Heart right ventricle (tissue), 16 donors: ENCODE results near the gene CEND1. TPM values are rescaled to one million over a fixed set of nuclear protein-coding genes. Genes with fewer than 3 reads are reported as not detected.
A peak's percentile ranks its signal among the peaks of the same experiment; 100 is the strongest.

ENCODE experiments used
- ATAC-seq, 8 donors: fragments of 200-7000 bp; cut with Tn5 transposase; one replicate each; pipeline ENCODE4 v1.9.1; 2020; ENCODE audit warnings: mild to moderate bottlenecking in 8 of 8, moderate library complexity in 8 of 8, moderate number of reproducible peaks in 1 of 8
- DNase-seq, 2 donors: peaks; one replicate each; pipeline ENCODE4 v3.0.0-alpha.2; 2020
- H3K27ac ChIP-seq, 10 donors: fragments of 200-600 bp; sonication (generic) in 2 of 10; one replicate each; pipeline versions ENCODE4 v1.5.0 to v1.8.0; 2020 to 2022; ENCODE audit warnings: mild to moderate bottlenecking in 3 of 10
- H3K27me3 ChIP-seq, 7 donors: fragments of 200-600 bp; one replicate each; pipeline ENCODE4 v1.8.0; 2021 to 2022; ENCODE audit warnings: mild to moderate bottlenecking in 2 of 7
- H3K36me3 ChIP-seq, 9 donors: fragments of 200-600 bp; sonication (generic) in 1 of 9; one replicate each; pipeline versions ENCODE4 v1.5.0 to v1.8.0; 2020 to 2022; ENCODE audit warnings: mild to moderate bottlenecking in 2 of 9
- H3K4me1 ChIP-seq, 9 donors: fragments of 200-600 bp; sonication (generic) in 1 of 9; one replicate each; pipeline versions ENCODE4 v1.5.0 to v1.8.0; 2020 to 2022; ENCODE audit warnings: mild to moderate bottlenecking in 4 of 9
- H3K4me3 ChIP-seq, 10 donors: fragments of 200-600 bp; sonication (generic) in 2 of 10; one replicate each; pipeline versions ENCODE4 v1.5.0 to v1.8.0; 2020 to 2022; ENCODE audit warnings: mild to moderate bottlenecking in 7 of 10, moderate library complexity in 2 of 10
- H3K9me3 ChIP-seq, 11 donors: fragments of 200-600 bp in 10 of 11; sonication (generic) in 2 of 11; one replicate each; pipeline versions ENCODE4 v1.5.0 to v1.8.0; 2013 to 2022; ENCODE audit warnings: mild to moderate bottlenecking in 2 of 11, control low read depth in 1 of 11, moderate library complexity in 1 of 11
- CTCF ChIP-seq, 9 donors: fragments of 200-600 bp; sonication (generic) in 2 of 9; IDR thresholded peaks; one replicate each; pipeline versions ENCODE4 v1.5.0 to v1.8.0; 2021 to 2022; ENCODE audit warnings: antibody characterized with exemption in 9 of 9, mild to moderate bottlenecking in 5 of 9, moderate library complexity in 1 of 9
- WGBS, 2 donors: extraction: QIAGEN DNeasy Blood & Tissue Kit; methylation state at CpG; one replicate each; pipeline ENCODE4 v1.1.7; 2013; ENCODE audit warnings: inconsistent platforms in 1 of 2; 5-methylcytosine and 5-hydroxymethylcytosine counted together
- intact Hi-C, 10 donors: fragments of 100-400 bp; cut with DNase I; formaldehyde crosslinking; loops; one replicate each; pipeline versions ENCODE4 v1.11.1 to v1.14.2; 2022
- polyA plus RNA-seq, 2 donors: library from polyadenylated mRNA; stranded (reverse); fragments of 200-250 nt; gene quantifications; one replicate each; pipeline ENCODE4 v1.2.3, GENCODE V29; 2013
- total RNA-seq, 10 donors: library from RNA; stranded (reverse); fragmentation: NEBNext Ultra II Directional in 3 of 10; extraction: Animal tissue kit (Norgen Biotek cat#: 25700) in 3 of 10; gene quantifications; one replicate each; pipeline versions ENCODE4 v1.2.1 to v1.2.4, GENCODE V29; 2021 to 2023
- donor health status: Arrhythmogenic right ventricular cardiomyopathy.
- donor health status: ischemic (EF 13 %, LVEDD 7.1; RV severe dilation, severe dysfunction).
- donor health status: healthy with polysubstance abuse.
- donor health status: DM: no; HTN: yes; CAD: no.
- donor health status: DM: no; HTN: no; CAD: no.
- donor health status: ischemic (EF 25% LVEDD 6.9; RV normal size, moderate dysfunction).
- donor health status: ischemic (EF 25% LVEDD 5.7; RV mildly dilated, moderate dysfunction).
- donor health status: healthy.
- donor health status: DM: yes; HTN: yes; CAD: no.
- donor health status: Ischemic cardiomyopathy.
- donor health status: ischemic (EF 35%, LVEDD 5.7; RV mildly dilated, moderate dysfunction).
- donor health status: nonischemic (EF 11% LVEDD 7.7; RV severe dilation, severe dysfunction).
- donor health status: DM: yes; HTN: yes; CAD: no.
- donor health status: PGD.
- donor health status: ischemic (EF 29% LVEDD 5.4; RV normal size, mild dysfunction).
- donor health status: nonischemic (EF 23%, LVEDD 6.1; RV moderate dilation, normal function).

Gene CEND1
- total and polyA plus RNA-seq, 12 donors: 0.22 to 0.80 (median 0.53) TPM; not detected in 1

GRCh38 chr11:826836-827145 lies 36.9 kb upstream of the CEND1 start:
- Histone ChIP-seq H3K4me3 (peak overlapping the region; percentile 24 to 69 (median 58)), H3K27ac (peak overlapping the region; percentile 72 to 90 (median 86)), H3K9me3 (no peaks in the 10 kb centered on the region), H3K27me3 (peaks cover 0 to 56% (median 0%) of the 10 kb centered on the region in 7 donors), H3K36me3 (peaks cover 0 to 42% (median 20%) of the 10 kb centered on the region in 9 donors), H3K4me1 (peaks cover 36 to 88% (median 67%) of the 10 kb centered on the region in 9 donors)
- DNase-seq (no peak), ATAC-seq (peak in 2 of 8 donors; percentile 1 to 3)
- intact Hi-C loops: no loop called here
- 1 to 4% methylated on average over 21 to 22 of the region's 22 CpGs for WGBS, 2 donors
- TF ChIP-seq CTCF (IDR thresholded peaks at IDR 0.05): no peak

GRCh38 chr11:826227-826621 lies 36.3 kb upstream of the CEND1 start:
- Histone ChIP-seq H3K27me3 (peaks cover 0 to 50% (median 0%) of the 10 kb centered on the region in 7 donors), H3K36me3 (peaks cover 0 to 46% (median 20%) of the 10 kb centered on the region in 9 donors), H3K9me3 (no peaks in the 10 kb centered on the region), H3K4me1 (peaks cover 40 to 88% (median 70%) of the 10 kb centered on the region in 9 donors), H3K4me3 (peak overlapping the region in 3 of 10 donors; percentile 58 to 60 (median 60)), H3K27ac (peak overlapping the region in 8 of 10 donors; percentile 72 to 90 (median 88))
- intact Hi-C loops: no loop called here
- no peak for ATAC-seq
- WGBS, 2 donors: 81 to 83% methylated on average over 9 of the region's 9 CpGs
- DNase-seq: no peak
- no peak for TF ChIP-seq CTCF (IDR thresholded peaks at IDR 0.05)

GRCh38 chr11:825366-826226 lies 35.7 kb upstream of the CEND1 start:
- peaks cover 0 to 46% (median 20%) of the 10 kb centered on the region in 9 donors for H3K36me3 ChIP-seq
- WGBS, 2 donors: 81 to 89% methylated on average over 12 of the region's 12 CpGs
- H3K27me3 ChIP-seq: peaks cover 0 to 44% (median 0%) of the 10 kb centered on the region in 7 donors
- peak overlapping the region in 5 of 10 donors; percentile 85 to 90 (median 89) for H3K27ac ChIP-seq
- H3K4me3 ChIP-seq: no peak overlapping the region
- intact Hi-C loops: no loop called here
- H3K4me1 ChIP-seq: peaks cover 42 to 88% (median 70%) of the 10 kb centered on the region in 9 donors
- no peaks in the 10 kb centered on the region for H3K9me3 ChIP-seq
- no peak for TF ChIP-seq CTCF (IDR thresholded peaks at IDR 0.05)
- ATAC-seq (no peak), DNase-seq (no peak)

GRCh38 chr11:824942-825341 lies 35.1 kb upstream of the CEND1 start:
- 82 to 92% methylated on average over 11 of the region's 11 CpGs for WGBS, 2 donors
- Histone ChIP-seq H3K9me3 (no peaks in the 10 kb centered on the region), H3K27ac (no peak overlapping the region), H3K27me3 (peaks cover 0 to 38% (median 0%) of the 10 kb centered on the region in 7 donors), H3K4me1 (peaks cover 42 to 87% (median 69%) of the 10 kb centered on the region in 9 donors), H3K36me3 (peaks cover 0 to 46% (median 20%) of the 10 kb centered on the region in 9 donors), H3K4me3 (no peak overlapping the region)
- no peak for DNase-seq
- ATAC-seq: no peak
- intact Hi-C loops: no loop called here
- TF ChIP-seq CTCF (IDR thresholded peaks at IDR 0.05): no peak
